Right lobe of liver (tissue), 4 donors: ENCODE results near the gene EIF3F.

Experiments
- POLR2A ChIP-seq: fragments of 450-650 bp; IDR thresholded peaks from one replicate; pipeline ENCODE4 v1.6.1; 2017; ENCODE audit warnings: antibody characterized with exemption, mild to moderate bottlenecking
- TF ChIP-seq, protein P1 (sequence below), 4 donors: fragments of 200-600 bp in 3 of 4; fragments of 450-650 bp in 1 of 4; IDR thresholded peaks; one replicate each; pipeline versions ENCODE4 v1.5.1 to v1.8.0; 2016 to 2022; ENCODE audit warnings: antibody characterized with exemption in 4 of 4, mild to moderate bottlenecking in 2 of 4
- donor health status: DM: no; HTN: no; CAD: no.
- donor health status: DM: no; HTN: no; CAD: no.
- donor health status: DM: no; HTN: yes; CAD: no.

DNA sequence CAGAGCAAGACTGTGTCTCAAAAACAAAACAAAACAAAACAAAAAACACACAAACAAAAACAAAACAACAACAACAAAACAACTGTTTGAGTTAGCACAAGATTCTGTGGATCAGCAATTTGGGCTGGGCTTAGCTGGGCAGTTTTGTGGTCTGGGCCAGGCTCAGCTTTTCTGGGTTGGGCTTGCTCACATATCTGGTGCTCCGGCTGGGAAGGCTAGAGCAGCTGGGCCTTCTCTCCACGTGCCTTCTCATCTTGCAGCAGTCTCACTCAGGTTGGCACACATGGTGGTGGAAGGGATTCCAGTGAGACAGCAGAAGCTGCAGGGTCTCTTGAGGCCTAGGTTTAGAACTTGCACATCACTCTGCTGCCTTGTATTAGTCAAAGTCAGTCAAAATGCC, 35.7 kb downstream of the EIF3F start:
- TF ChIP-seq, protein P1, sequence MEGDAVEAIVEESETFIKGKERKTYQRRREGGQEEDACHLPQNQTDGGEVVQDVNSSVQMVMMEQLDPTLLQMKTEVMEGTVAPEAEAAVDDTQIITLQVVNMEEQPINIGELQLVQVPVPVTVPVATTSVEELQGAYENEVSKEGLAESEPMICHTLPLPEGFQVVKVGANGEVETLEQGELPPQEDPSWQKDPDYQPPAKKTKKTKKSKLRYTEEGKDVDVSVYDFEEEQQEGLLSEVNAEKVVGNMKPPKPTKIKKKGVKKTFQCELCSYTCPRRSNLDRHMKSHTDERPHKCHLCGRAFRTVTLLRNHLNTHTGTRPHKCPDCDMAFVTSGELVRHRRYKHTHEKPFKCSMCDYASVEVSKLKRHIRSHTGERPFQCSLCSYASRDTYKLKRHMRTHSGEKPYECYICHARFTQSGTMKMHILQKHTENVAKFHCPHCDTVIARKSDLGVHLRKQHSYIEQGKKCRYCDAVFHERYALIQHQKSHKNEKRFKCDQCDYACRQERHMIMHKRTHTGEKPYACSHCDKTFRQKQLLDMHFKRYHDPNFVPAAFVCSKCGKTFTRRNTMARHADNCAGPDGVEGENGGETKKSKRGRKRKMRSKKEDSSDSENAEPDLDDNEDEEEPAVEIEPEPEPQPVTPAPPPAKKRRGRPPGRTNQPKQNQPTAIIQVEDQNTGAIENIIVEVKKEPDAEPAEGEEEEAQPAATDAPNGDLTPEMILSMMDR (IDR thresholded peaks at IDR 0.05) = no peak
- no peak for TF ChIP-seq POLR2A
